Stimulated activated CD4-positive, alpha-beta T cell treated with anti-CD3 and anti-CD28 coated beads, Interleukin-4, amount 100 ng/mL, for 48 hours (primary cell): Measurements from ENCODE around the gene TAB2.

Source experiments
- DNase-seq, 2 donors: peaks; one replicate each; pipeline ENCODE4 v3.0.0-alpha.2; 2020; ENCODE audit warnings: low read depth in 2 of 2

TAB2 gene, protein sequence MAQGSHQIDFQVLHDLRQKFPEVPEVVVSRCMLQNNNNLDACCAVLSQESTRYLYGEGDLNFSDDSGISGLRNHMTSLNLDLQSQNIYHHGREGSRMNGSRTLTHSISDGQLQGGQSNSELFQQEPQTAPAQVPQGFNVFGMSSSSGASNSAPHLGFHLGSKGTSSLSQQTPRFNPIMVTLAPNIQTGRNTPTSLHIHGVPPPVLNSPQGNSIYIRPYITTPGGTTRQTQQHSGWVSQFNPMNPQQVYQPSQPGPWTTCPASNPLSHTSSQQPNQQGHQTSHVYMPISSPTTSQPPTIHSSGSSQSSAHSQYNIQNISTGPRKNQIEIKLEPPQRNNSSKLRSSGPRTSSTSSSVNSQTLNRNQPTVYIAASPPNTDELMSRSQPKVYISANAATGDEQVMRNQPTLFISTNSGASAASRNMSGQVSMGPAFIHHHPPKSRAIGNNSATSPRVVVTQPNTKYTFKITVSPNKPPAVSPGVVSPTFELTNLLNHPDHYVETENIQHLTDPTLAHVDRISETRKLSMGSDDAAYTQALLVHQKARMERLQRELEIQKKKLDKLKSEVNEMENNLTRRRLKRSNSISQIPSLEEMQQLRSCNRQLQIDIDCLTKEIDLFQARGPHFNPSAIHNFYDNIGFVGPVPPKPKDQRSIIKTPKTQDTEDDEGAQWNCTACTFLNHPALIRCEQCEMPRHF

GRCh38 chr6:149317644-149318571, at the start of gene TAB2:
TAB2 (plus strand) TSS chr6:149317712; CDS start chr6:149369998, 52,286 bp downstream.
- peak; percentile 63 to 75 for DNase-seq

DNA sequence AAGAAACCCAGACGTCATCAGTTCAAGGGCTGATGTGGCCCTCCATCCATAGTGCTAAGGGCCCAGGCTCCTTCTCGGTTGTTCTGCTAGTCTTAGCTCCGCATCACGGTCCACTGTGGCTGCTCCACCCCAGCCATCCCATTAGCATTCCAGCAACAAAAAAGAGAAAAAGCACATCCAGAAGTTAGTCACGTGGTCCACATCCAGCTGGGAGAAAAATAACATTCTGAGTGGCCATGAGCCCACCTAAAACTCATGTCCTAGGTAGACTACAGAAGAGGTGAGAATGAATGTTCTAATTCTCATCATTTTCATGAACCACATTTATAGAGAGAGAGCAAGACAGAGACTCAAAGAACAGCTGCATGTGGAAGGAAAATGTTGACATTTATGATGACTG, 49.4 kb upstream of the TAB2 start:
- no peak for DNase-seq

- no peak for DNase-seq
These were observed 48.7 kb upstream of the TAB2 start for GRCh38 chr6:149268768-149269167.

DNA sequence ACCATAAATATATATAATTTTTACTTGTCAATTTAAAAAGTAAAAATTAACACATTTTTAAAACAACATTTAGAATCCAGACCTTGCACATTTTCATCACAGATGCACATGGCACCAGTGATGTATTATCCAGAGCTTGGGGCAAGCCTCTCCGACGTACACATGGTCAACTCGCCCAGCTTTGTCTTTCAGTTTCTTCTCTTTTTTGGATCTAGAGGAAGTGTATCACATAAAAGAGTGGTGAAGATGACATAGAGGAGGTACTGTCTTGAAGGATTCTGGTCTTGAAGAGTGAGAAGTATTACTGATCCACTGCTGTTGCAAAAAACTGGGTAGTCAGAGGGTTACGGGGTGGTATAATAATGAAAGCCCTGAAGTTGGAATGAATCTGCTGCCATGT, 46.9 kb upstream of the TAB2 start:
- DNase-seq: no peak

DNA sequence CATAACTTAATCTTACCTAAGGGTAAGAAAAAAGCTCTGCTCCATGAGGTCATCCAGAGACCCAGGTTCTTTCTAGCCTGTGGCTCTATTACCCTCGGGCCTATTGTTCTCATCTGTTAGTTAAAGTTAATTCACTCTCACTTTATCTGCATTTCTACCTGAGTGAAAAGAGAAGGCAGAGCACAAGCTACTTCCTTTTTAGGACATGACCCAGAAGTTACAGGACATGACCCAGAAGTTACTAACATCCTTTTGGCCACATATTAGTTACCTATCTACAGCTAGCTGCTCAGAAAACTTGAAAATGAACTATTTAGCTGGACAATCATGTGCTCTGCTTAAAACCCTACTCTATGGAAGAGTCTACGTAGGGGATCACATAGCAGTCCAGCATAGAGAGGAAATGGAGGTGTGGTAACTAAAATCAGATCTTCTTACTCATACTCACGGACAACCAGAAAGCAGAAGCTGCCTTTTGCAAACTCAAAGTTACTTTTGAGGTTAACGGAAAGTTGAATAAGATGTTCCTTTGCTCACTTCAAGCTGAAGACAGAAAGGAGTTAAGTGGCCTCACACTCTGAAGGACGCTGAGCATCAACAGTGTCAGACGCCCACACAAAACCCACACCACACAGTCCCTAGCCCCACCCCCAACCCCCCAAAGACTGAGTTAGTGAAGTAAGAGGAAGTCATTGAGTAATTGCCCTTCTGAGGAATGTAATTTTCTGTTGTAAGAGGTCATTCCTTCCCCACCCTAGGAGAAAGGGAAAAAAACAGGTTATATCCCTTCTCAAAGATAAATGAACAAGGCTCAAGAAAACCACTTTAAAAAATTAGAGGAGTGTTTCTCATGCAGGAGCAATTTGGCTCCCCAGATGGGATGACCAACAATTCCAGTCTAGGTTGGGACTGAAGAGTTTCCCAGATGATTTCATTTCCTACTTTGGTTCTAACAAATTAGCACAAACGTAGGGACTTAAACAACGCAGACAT, 45.9 kb upstream of the TAB2 start:
- DNase-seq: peak; percentile 47 to 62

DNA sequence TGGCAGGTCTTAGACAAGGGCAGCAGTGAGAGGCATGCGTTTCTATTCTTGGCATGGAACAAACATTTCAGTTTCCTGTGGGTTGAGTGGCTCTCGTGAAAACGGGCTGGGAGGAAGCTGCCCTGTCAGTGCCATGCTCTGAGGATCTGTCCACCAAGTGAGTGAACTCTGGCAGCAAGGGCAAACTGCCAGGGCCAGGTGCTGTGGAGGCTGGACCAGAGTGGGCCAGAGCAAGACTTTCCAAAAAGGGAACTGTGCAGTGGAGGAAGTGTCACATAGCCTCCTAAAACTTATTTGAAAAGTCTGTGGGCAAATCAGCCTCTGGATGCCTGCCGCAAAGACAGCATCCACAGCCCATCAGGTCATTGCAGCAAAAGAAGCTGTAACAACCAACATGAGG, 44.2 kb upstream of the TAB2 start:
- no peak for DNase-seq

GRCh38 chr6:149275621-149276020, 41.9 kb upstream of the TAB2 start:
- no peak for DNase-seq

GRCh38 chr6:149277621-149278020, 39.9 kb upstream of the TAB2 start:
- no peak for DNase-seq

DNA sequence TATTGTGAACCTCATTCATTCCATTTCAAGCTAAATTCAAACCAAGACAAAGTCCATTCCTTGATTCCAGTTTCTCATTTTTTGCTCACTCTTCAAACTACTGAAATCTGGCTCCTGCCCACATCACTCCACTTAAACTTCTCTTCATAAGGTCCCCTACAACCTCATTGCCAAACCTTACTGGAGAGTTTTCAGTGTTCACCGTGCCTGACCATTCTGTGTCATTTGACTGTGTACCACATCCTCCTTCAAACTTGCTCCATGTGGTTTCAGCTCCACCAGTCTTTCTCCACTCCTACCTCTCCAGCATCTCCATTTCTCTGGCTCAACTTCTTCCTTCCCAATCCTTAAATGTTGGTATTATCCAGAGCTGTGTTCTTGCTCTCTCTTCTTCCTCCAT, 38.5 kb upstream of the TAB2 start:
- no peak for DNase-seq

GRCh38 chr6:149284904-149285303, 32.6 kb upstream of the TAB2 start:
- DNase-seq: peak in 1 of 2 donors; percentile 14

- DNase-seq: no peak
These were observed 31.9 kb upstream of the TAB2 start for GRCh38 chr6:149285626-149286025.

GRCh38 chr6:149286905-149287304, 30.6 kb upstream of the TAB2 start:
- no peak for DNase-seq

DNA sequence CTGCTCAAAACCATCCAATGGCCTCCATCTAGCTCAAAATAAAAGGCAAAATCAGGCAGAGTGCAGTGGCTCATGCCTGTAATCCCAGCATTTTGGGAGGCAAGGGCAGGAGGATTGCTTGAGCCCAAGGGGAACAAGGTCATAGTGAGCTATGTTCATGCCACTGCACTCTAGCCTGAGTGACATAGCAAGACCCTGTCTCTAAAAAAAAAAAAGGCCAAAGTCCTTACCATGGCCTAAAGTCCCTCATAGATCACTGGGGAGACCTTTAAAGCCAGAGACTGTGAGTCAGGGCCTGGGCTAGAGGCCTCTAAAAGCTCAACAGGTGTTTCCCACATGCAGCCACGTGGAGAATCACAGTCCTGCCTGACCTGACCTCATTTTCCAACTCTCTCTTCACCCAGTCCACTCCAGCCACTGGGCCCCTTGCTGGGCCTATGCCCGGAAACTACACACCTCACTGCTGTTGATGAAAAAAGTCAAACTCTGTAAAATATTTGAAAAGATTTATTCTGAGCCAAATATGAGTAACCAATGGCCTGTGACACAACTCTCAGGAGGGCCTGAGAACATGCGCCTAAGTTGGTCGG, 28.2 kb upstream of the TAB2 start:
- DNase-seq: no peak

DNA sequence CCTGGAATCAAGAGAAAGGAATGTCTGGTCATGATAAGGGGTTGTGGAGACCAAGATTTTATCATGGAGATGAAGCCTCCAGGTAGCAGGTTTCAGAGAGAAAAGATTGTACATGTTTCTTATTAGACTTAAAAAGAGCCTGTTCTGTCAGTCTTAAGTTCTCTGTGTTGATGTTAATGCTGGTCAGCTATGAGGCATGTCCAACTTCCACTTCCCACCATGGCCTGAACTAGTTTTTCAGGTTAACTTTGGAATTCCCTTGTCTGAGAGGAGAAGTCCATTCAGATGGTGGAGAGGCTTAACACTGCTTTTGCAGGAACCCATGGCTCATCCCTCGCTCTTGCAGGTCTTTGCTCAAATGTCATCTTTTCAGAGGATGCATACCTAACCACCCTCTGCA, 27.5 kb upstream of the TAB2 start:
- DNase-seq: no peak

GRCh38 chr6:149293244-149293643, 24.3 kb upstream of the TAB2 start:
- no peak for DNase-seq

- DNase-seq: no peak
These were observed 16.9 kb upstream of the TAB2 start for GRCh38 chr6:149300563-149300962.

- DNase-seq: no peak
These were observed 14.8 kb upstream of the TAB2 start for GRCh38 chr6:149302723-149303122.

GRCh38 chr6:149303468-149303867, 14.0 kb upstream of the TAB2 start:
- DNase-seq: no peak

- no peak for DNase-seq
These were observed 12.1 kb upstream of the TAB2 start for GRCh38 chr6:149305372-149305771.

DNA sequence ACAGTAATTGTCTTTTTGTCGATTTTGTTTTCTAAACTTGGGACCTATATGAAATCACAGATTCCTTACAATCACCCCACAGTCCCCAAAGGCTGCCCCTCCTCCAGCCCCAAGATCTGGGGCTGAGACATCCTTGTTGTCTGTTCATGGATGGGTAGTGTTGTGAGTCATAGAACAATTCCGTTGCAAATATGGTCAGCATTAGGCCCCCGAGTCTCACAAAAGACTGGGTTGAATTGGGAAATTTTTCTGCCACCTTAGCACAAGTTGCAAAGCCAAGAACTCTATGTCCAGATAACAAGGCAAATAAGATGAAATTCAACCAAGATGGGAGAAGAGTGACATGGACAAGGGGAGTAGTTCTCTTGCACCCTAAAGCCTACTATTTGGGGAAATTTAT, 10.5 kb upstream of the TAB2 start:
- DNase-seq: no peak

- no peak for DNase-seq
These were observed 6.2 kb upstream of the TAB2 start for GRCh38 chr6:149311293-149311692.
